HCT116 (cell line): Measurements from ENCODE around the gene SHROOM1. TPM values are rescaled to one million over a fixed set of nuclear protein-coding genes. Genes with fewer than 3 reads are reported as not detected.

Experiments used
- ATAC-seq: fragments of 200-7000 bp; cut with Tn5 transposase; 2 replicates; pipeline ENCODE4 v1.9.1; 2020; ENCODE audit warnings: mild to moderate bottlenecking, moderate library complexity
- BruUV-seq: library from RNA; stranded (reverse); fragments of 400-500 nt; replicated peaks from 2 replicates; lab custom pipeline; 2021; lab: Mats Ljungman, UMichigan
- CTCF ChIA-PET: fragments of 300-600 bp; sonication (Branson Sonifier 250); formaldehyde crosslinking; loops from one replicate; lab custom pipeline; 2021; ENCODE audit warnings: antibody characterized with exemption; lab: Charles Lee
- POLR2A ChIA-PET: fragments of 300-600, 350-600 bp; sonication (Branson Sonifier 250); formaldehyde crosslinking; loops from one replicate; lab custom pipeline; 2021; ENCODE audit warnings: antibody characterized with exemption; lab: Charles Lee
- RAD21 ChIA-PET, 2 experiments: fragments of 300-600 bp; sonication (Branson Sonifier 250); formaldehyde crosslinking; loops; one replicate each; lab custom pipeline; 2023; ENCODE audit warnings: low total read pairs in 2 of 2; ENCODE audit not compliant: uncharacterized antibody in 2 of 2, unreplicated experiment in 2 of 2, low non-redundant PET in 1 of 2; lab: Charles Lee
- DNase-seq: peaks from one replicate; pipeline ENCODE4 v3.0.0-alpha.2; 2010; ENCODE audit warnings: low read depth, low spot score
- H2AFZ ChIP-seq: fragments of 200-600 bp; shearing (Covaris generic), sonication (generic); 2 replicates; pipeline ENCODE4 v1.6.1; 2017; ENCODE audit warnings: low read depth, mixed run types, mixed read lengths, antibody characterized with exemption, low read length; ENCODE audit not compliant: poor library complexity, severe bottlenecking
- H3K27ac ChIP-seq: 2 replicates; pipeline ENCODE4 v1.5.1; 2012; ENCODE audit warnings: low read depth, low read length
- H3K27me3 ChIP-seq: fragments of 200-600 bp; sonication (generic); 2 replicates; pipeline ENCODE4 v1.6.1; 2016; ENCODE audit warnings: mixed run types, low read length, mixed read lengths; ENCODE audit not compliant: insufficient read depth
- H3K36me3 ChIP-seq, 2 experiments: fragments of 200-500 bp in 1 of 2; fragments of 200-600 bp in 1 of 2; sonication (Bioruptor generic) in 1 of 2; sonication (generic) in 1 of 2; 2 replicates each; pipeline versions ENCODE4 v1.5.1 to v1.6.1; 2014 to 2016; ENCODE audit warnings: low read length in 2 of 2, inconsistent platforms in 1 of 2, mixed read lengths in 1 of 2, mixed run types in 1 of 2; ENCODE audit not compliant: insufficient read depth in 2 of 2, control insufficient read depth in 1 of 2
- H3K4me1 ChIP-seq, 2 experiments: fragments of 200-600 bp in 1 of 2; sonication (generic) in 1 of 2; 2 replicates each; pipeline versions ENCODE4 v1.5.1 to v1.6.1; 2012 to 2017; ENCODE audit warnings: low read length in 2 of 2, inconsistent platforms in 1 of 2, mild to moderate bottlenecking in 1 of 2, mixed read lengths in 1 of 2, mixed run types in 1 of 2, moderate library complexity in 1 of 2; ENCODE audit not compliant: insufficient read depth in 2 of 2, control insufficient read depth in 1 of 2
- H3K4me2 ChIP-seq: fragments of 200-600 bp; sonication (generic); 2 replicates; pipeline ENCODE4 v1.6.1; 2017; ENCODE audit warnings: mixed run types, low read length, mixed read lengths
- H3K4me3 ChIP-seq, 2 experiments: fragments of 200-600 bp in 1 of 2; sonication (generic) in 1 of 2; replicated peaks in 1 of 2; 2 replicates each; pipeline ENCODE4 v1.5.1; 2011 to 2016; ENCODE audit warnings: low read length in 2 of 2, control low read depth in 1 of 2, low read depth in 1 of 2, mild to moderate bottlenecking in 1 of 2, mixed read lengths in 1 of 2, mixed run types in 1 of 2
- H3K79me2 ChIP-seq: fragments of 200-600 bp; sonication (generic); 2 replicates; pipeline ENCODE4 v1.6.1; 2017; ENCODE audit warnings: mild to moderate bottlenecking, mixed run types, low read length, moderate library complexity, mixed read lengths; ENCODE audit not compliant: insufficient read depth
- H3K9ac ChIP-seq: fragments of 200-600 bp; sonication (generic); 2 replicates; pipeline ENCODE4 v1.6.1; 2016; ENCODE audit warnings: low read length, mixed read lengths
- H3K9me2 ChIP-seq: fragments of 200-600 bp; sonication (generic), shearing (Covaris generic); 2 replicates; pipeline ENCODE4 v1.6.1; 2017; ENCODE audit warnings: mixed run types, mild to moderate bottlenecking, moderate library complexity; ENCODE audit not compliant: insufficient read depth
- H3K9me3 ChIP-seq, 2 experiments: fragments of 200-500 bp in 1 of 2; fragments of 200-600 bp in 1 of 2; sonication (Bioruptor generic) in 1 of 2; sonication (generic) in 1 of 2; 2 replicates each; pipeline ENCODE4 v1.6.1; 2014 to 2017; ENCODE audit warnings: low read length in 2 of 2, mixed read lengths in 2 of 2, inconsistent platforms in 1 of 2, low read depth in 1 of 2, mild to moderate bottlenecking in 1 of 2, mixed run types in 1 of 2, moderate library complexity in 1 of 2; ENCODE audit not compliant: control insufficient read depth in 1 of 2, insufficient read depth in 1 of 2
- H4K20me1 ChIP-seq: fragments of 200-600 bp; sonication (generic), shearing (Covaris generic); 2 replicates; pipeline ENCODE4 v1.6.1; 2017; ENCODE audit warnings: mixed run types, mild to moderate bottlenecking, moderate library complexity; ENCODE audit not compliant: insufficient read depth
- CEBPB ChIP-seq: IDR thresholded peaks from 2 replicates; pipeline ENCODE4 v1.6.1; 2012; ENCODE audit warnings: low read depth
- EGR1 ChIP-seq: IDR thresholded peaks from 2 replicates; pipeline ENCODE4 v1.6.1; 2012; ENCODE audit warnings: low read depth
- ELF1 ChIP-seq: IDR thresholded peaks from 2 replicates; pipeline ENCODE4 v1.6.1; 2012; ENCODE audit warnings: low read depth, borderline replicate concordance
- EZH2 ChIP-seq: fragments of 200-600 bp; sonication (generic); IDR thresholded peaks from 2 replicates; pipeline ENCODE4 v1.6.1; 2017; ENCODE audit warnings: antibody characterized with exemption, mixed run types
- EZH2phosphoT487 ChIP-seq: fragments of 200-600 bp; IDR thresholded peaks from 2 replicates; pipeline ENCODE4 v1.6.1; 2018; ENCODE audit warnings: antibody characterized with exemption, borderline replicate concordance
- JUND ChIP-seq: IDR thresholded peaks from 2 replicates; pipeline ENCODE4 v1.6.1; 2012
- MAX ChIP-seq: IDR thresholded peaks from 2 replicates; pipeline ENCODE4 v1.6.1; 2012
- POLR2A ChIP-seq: IDR thresholded peaks from 2 replicates; pipeline ENCODE4 v1.7.0; 2011; ENCODE audit warnings: borderline replicate concordance; ENCODE audit not compliant: insufficient read depth, insufficient read length; ENCODE audit errors: extremely low read depth
- POLR2AphosphoS5 ChIP-seq: IDR thresholded peaks from 2 replicates; pipeline ENCODE4 v1.6.1; 2011; ENCODE audit warnings: mild to moderate bottlenecking, low read depth, low read length, moderate library complexity
- RAD21 ChIP-seq: IDR thresholded peaks from 2 replicates; pipeline ENCODE4 v1.6.1; 2012; ENCODE audit warnings: low read depth, mild to moderate bottlenecking
- SIN3A ChIP-seq: IDR thresholded peaks from 2 replicates; pipeline ENCODE4 v1.6.1; 2012; ENCODE audit warnings: low read depth
- SRF ChIP-seq: IDR thresholded peaks from 2 replicates; pipeline ENCODE4 v1.6.1; 2012; ENCODE audit warnings: low read depth
- TCF7L2 ChIP-seq: IDR thresholded peaks from 2 replicates; pipeline ENCODE4 v1.7.0; 2011; ENCODE audit warnings: borderline replicate concordance, inconsistent platforms; ENCODE audit not compliant: insufficient read depth, insufficient read length; ENCODE audit errors: extremely low read depth
- YY1 ChIP-seq: IDR thresholded peaks from 2 replicates; pipeline ENCODE4 v1.6.1; 2011; ENCODE audit warnings: low read length, low read depth, moderate library complexity, mild to moderate bottlenecking; ENCODE audit not compliant: insufficient replicate concordance; ENCODE audit errors: extremely low read depth
- intact Hi-C: fragments of 100-400 bp; cut with micrococcal nuclease; formaldehyde crosslinking; loops from 2 replicates; pipeline ENCODE4 v1.10.0; 2022
- total RNA-seq: library from RNA; stranded (reverse); gene quantifications from one replicate; pipeline ENCODE4 v1.2.1, GENCODE V29; 2021; ENCODE audit not compliant: unreplicated experiment
- TF ChIP-seq, protein P1 (sequence below), 3 experiments: fragments of 200-600 bp in 1 of 3; sonication (generic) in 1 of 3; IDR thresholded peaks in 2 of 3; conservative IDR thresholded peaks in 1 of 3; 2 replicates each; pipeline ENCODE4 v1.5.1; 2012 to 2017; ENCODE audit warnings: low read depth in 2 of 3, low read length in 2 of 3, antibody characterized with exemption in 1 of 3, borderline replicate concordance in 1 of 3, control low read depth in 1 of 3, mild to moderate bottlenecking in 1 of 3, mixed read lengths in 1 of 3, mixed run types in 1 of 3, moderate library complexity in 1 of 3; ENCODE audit not compliant: insufficient read depth in 1 of 3

SHROOM1 gene
- total RNA-seq, 1 experiment from 2014 or later, result 9.5 TPM

DNA sequence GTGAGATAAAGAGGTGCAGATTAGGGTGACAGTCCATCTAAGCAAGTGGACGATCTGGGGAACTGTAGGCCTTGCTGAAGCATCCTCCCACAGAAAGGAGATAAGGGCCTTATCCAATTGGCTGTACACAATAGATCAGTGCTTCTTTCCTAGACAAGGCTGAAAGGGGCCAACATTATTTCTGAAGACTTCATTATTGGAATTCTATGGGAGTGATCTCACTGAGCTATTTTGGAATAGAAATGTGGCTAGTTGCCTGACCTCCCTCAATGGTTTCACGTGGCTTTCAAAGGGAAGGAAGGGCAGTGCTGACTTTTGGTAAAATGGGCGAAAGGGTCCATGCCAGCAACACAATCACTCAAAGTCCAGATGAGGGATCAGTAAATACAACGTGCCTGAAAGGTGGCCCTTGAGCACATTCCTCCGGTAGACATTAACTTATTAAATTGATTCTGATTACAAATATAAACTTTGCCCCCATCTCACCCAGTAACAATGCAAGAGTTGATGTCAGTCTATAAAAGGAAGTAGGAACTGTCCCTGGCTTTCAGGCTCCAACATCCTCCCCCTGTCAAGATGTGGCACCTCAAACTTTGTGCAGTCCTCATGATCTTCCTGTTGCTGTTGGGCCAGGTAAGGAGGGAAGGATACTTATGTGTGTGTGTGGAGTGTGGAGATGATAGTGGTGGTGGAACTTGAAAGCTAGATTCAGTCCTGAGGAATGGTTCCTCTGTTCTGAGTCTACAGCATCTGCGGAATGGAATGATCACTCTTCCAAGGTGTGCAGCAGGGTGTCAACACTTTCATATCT, 42.9 kb upstream of the SHROOM1 start, which contains the start of gene LEAP2:
Gene LEAP2, plus strand, starts transcription at position 550 of the 811 bp plus-strand sequence. Its CDS starts 27 bp downstream, at position 577.
- ATAC-seq, result no peak
- no peaks in the 10 kb centered on the region for H4K20me1 ChIP-seq
- no peak within 1 kb of the TSS for H2AFZ ChIP-seq
- RAD21 ChIA-PET, result no interaction called here
- POLR2A ChIA-PET, result no interaction called here
- H3K4me3 ChIP-seq, result no peak within 1 kb of the TSS
- TF ChIP-seq TCF7L2, result no peak
- no peak for TF ChIP-seq RAD21
- no peak for TF ChIP-seq EZH2phosphoT487
- TF ChIP-seq, all 23 proteins: peak for 0
- BruUV-seq, result no TSS peak
- Histone ChIP-seq H3K27me3 (no peaks in the 10 kb centered on the region), H3K9me2 (no peaks in the 10 kb centered on the region), H3K9ac (no peak within 1 kb of the TSS), H3K79me2 (peaks cover 6% of the 10 kb centered on the region; the same call in 1 of the 2 replicates), H3K27ac (no peak within 1 kb of the TSS), H3K9me3 (no peaks in the 10 kb centered on the region), H3K4me2 (no peak within 1 kb of the TSS), H3K36me3 (peaks cover 4 to 9% of the 10 kb centered on the region in 2 experiments; a peak in 2 of 4 replicates), H3K4me1 (no peaks in the 10 kb centered on the region)
- CTCF ChIA-PET, result interaction anchor here (1.4 kb wide), 1 partner anchor 10 kb away, joined by 3 read pairs; no protein-coding TSS in a partner anchor
- no peak for DNase-seq
- intact Hi-C loops, result no loop called here

DNA sequence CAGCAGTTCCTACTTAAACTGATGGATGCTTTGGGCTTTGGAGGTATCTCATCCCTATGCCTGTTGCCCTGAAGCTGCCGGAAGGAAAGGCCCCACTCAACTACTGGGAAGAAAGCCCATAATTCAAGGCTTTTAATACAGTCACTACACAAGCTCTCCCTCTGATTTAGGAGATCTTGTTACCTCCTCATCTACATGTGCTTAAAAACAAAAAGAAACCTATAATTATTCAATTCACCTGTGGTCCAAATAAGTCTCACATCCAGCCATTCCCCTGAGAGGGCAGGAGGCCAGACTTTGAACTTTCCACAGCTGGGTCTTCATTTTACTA, 42.3 kb upstream of the SHROOM1 start:
- POLR2A ChIA-PET, result no interaction called here
- peaks cover under 1 to 1% of the 10 kb centered on the region in 2 experiments; a peak in 2 of 4 replicates for H3K4me1 ChIP-seq
- peaks cover 4 to 15% of the 10 kb centered on the region in 2 experiments; a peak in 2 of 4 replicates for H3K36me3 ChIP-seq
- no peak overlapping the region for H3K4me3 ChIP-seq
- no peak overlapping the region for H3K9ac ChIP-seq
- no peaks in the 10 kb centered on the region for H3K9me2 ChIP-seq
- no peaks in the 10 kb centered on the region for H3K27me3 ChIP-seq
- CTCF ChIA-PET, result interaction anchor here (1.3 kb wide), 1 partner anchor 11 kb away, joined by 5 read pairs; no protein-coding TSS in a partner anchor
- RAD21 ChIA-PET, result no interaction called here
- ATAC-seq (no peak), DNase-seq (no peak)
- BruUV-seq, result no TSS peak
- no peaks in the 10 kb centered on the region for H3K9me3 ChIP-seq
- no peak overlapping the region for H3K4me2 ChIP-seq
- no peak overlapping the region for H3K27ac ChIP-seq
- peaks cover 12% of the 10 kb centered on the region for H3K79me2 ChIP-seq
- intact Hi-C loops, result no loop called here
- H2AFZ ChIP-seq, result no peak overlapping the region
- H4K20me1 ChIP-seq, result no peaks in the 10 kb centered on the region
- TF ChIP-seq, protein P1, sequence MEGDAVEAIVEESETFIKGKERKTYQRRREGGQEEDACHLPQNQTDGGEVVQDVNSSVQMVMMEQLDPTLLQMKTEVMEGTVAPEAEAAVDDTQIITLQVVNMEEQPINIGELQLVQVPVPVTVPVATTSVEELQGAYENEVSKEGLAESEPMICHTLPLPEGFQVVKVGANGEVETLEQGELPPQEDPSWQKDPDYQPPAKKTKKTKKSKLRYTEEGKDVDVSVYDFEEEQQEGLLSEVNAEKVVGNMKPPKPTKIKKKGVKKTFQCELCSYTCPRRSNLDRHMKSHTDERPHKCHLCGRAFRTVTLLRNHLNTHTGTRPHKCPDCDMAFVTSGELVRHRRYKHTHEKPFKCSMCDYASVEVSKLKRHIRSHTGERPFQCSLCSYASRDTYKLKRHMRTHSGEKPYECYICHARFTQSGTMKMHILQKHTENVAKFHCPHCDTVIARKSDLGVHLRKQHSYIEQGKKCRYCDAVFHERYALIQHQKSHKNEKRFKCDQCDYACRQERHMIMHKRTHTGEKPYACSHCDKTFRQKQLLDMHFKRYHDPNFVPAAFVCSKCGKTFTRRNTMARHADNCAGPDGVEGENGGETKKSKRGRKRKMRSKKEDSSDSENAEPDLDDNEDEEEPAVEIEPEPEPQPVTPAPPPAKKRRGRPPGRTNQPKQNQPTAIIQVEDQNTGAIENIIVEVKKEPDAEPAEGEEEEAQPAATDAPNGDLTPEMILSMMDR (IDR thresholded peaks at IDR 0.05 in 2 of 3, conservative IDR thresholded peaks at IDR 0.05 in 1 of 3; ENCODE audit: borderline replicate concordance in 1 of 3, insufficient read depth in 1 of 3, low read depth in 2 of 3, low read length in 2 of 3), result no peak
- TF ChIP-seq SRF, result no peak
- no peak for TF ChIP-seq EZH2
- no peak for TF ChIP-seq SIN3A
- TF ChIP-seq POLR2AphosphoS5, result no peak
- TF ChIP-seq TCF7L2, result no peak
- no peak for TF ChIP-seq JUND
- TF ChIP-seq POLR2A, result no peak
- TF ChIP-seq ELF1, result no peak
- no peak for TF ChIP-seq CEBPB
- no peak for TF ChIP-seq MAX
- TF ChIP-seq YY1, result no peak
- TF ChIP-seq EGR1, result no peak
- TF ChIP-seq EZH2phosphoT487, result no peak
